Measurements from ENCODE around the gene S100A6.

S100A6 gene

DNA sequence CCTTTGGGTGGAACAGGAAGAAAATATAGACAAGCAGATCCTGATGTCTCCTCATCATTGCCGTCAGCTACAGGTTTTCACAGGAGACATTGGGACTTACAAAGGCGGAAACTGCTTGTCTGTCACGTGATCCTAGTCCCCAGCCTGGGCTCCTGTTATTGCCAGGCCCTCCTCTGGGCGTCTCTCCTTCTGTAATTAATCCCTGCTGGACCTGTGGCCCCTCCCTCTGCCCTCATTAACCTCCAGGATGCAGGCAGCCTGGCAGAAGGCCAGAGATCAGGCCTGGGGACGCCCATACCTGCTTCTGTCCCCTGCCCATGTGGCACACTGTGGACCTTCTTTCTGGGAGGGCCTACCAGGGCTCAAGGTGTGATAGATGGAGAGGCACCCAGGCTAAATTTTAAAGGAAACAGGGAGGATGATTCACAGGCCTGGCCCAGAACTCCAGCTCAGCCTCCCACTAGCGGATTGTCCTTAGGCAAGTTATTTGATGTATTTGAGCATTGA lies 2.6 kb upstream of the S100A6 start:
- Histone ChIP-seq H3K27me3 (ENCODE audit: insufficient read depth, low read length, poor library complexity) (no peaks in the 10 kb centered on the region), H3K9me3 (ENCODE audit: insufficient read depth, low read length, severe bottlenecking) (no peaks in the 10 kb centered on the region), H3K4me3 (ENCODE audit: low read depth in 1 of 2, low read length in 2 of 2) (no peak overlapping the region), H3K9ac (ENCODE audit: low read depth, low read length) (no peak overlapping the region), H3K36me3 (ENCODE audit: insufficient read depth, low read length) (no peaks in the 10 kb centered on the region), H4K20me1 (ENCODE audit: insufficient read depth, low read length) (no peaks in the 10 kb centered on the region), H3K79me2 (ENCODE audit: insufficient read depth, low read length) (no peaks in the 10 kb centered on the region), H3K4me2 (ENCODE audit: insufficient read depth, low read length) (no peak overlapping the region), H2AFZ (ENCODE audit: low read depth, low read length) (no peak overlapping the region), H3K27ac (ENCODE audit: low read length) (no peak overlapping the region), H3K4me1 (ENCODE audit: insufficient read depth, low read length) (peaks cover 41% of the 10 kb centered on the region)
- DNase-seq (no peak), ATAC-seq (ENCODE audit: insufficient read depth, low read depth) (no peak)
- no peak for TF ChIP-seq EZH2 (IDR thresholded peaks at IDR 0.05; ENCODE audit: borderline replicate concordance, low read depth, low read length, severe bottlenecking)
- TF ChIP-seq, protein P1, sequence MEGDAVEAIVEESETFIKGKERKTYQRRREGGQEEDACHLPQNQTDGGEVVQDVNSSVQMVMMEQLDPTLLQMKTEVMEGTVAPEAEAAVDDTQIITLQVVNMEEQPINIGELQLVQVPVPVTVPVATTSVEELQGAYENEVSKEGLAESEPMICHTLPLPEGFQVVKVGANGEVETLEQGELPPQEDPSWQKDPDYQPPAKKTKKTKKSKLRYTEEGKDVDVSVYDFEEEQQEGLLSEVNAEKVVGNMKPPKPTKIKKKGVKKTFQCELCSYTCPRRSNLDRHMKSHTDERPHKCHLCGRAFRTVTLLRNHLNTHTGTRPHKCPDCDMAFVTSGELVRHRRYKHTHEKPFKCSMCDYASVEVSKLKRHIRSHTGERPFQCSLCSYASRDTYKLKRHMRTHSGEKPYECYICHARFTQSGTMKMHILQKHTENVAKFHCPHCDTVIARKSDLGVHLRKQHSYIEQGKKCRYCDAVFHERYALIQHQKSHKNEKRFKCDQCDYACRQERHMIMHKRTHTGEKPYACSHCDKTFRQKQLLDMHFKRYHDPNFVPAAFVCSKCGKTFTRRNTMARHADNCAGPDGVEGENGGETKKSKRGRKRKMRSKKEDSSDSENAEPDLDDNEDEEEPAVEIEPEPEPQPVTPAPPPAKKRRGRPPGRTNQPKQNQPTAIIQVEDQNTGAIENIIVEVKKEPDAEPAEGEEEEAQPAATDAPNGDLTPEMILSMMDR (IDR thresholded peaks at IDR 0.05; ENCODE audit: borderline replicate concordance, extremely low read depth, low read length, poor library complexity, severe bottlenecking): no peak

DNA sequence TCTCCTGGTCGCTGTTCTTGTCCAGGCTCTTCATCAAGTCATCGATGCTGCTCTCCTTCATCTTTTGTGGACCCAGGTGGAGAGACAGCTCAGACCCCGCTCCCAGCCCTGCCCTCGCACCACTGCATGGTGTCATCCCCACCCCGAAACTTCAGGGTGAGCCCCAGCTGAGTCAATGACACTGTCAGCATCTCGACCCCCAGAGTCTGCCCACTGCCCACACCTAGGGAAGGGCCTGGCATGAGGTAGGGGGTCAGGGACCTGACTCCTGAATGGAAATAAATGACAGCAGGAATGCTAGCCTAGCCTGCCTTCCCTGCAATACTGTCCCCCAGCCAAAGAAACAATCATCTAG lies 1.6 kb upstream of the S100A6 start:
- no peaks in the 10 kb centered on the region for H4K20me1 ChIP-seq (ENCODE audit: insufficient read depth, low read length)
- ATAC-seq (ENCODE audit: insufficient read depth, low read depth) (no peak), DNase-seq (no peak)
- no peaks in the 10 kb centered on the region for H3K79me2 ChIP-seq (ENCODE audit: insufficient read depth, low read length)
- H3K4me2 ChIP-seq (ENCODE audit: insufficient read depth, low read length): no peak overlapping the region
- peaks cover 33% of the 10 kb centered on the region for H3K4me1 ChIP-seq (ENCODE audit: insufficient read depth, low read length)
- H3K27me3 ChIP-seq (ENCODE audit: insufficient read depth, low read length, poor library complexity): no peaks in the 10 kb centered on the region
- no peak overlapping the region for H3K4me3 ChIP-seq (ENCODE audit: low read depth in 1 of 2, low read length in 2 of 2)
- H3K27ac ChIP-seq (ENCODE audit: low read length): no peak overlapping the region
- H3K9me3 ChIP-seq (ENCODE audit: insufficient read depth, low read length, severe bottlenecking): no peaks in the 10 kb centered on the region
- no peak overlapping the region for H3K9ac ChIP-seq (ENCODE audit: low read depth, low read length)
- no peaks in the 10 kb centered on the region for H3K36me3 ChIP-seq (ENCODE audit: insufficient read depth, low read length)
- TF ChIP-seq, protein P1 (IDR thresholded peaks at IDR 0.05; ENCODE audit: borderline replicate concordance, extremely low read depth, low read length, poor library complexity, severe bottlenecking): no peak
- TF ChIP-seq EZH2 (IDR thresholded peaks at IDR 0.05; ENCODE audit: borderline replicate concordance, low read depth, low read length, severe bottlenecking): no peak
- no peak overlapping the region for H2AFZ ChIP-seq (ENCODE audit: low read depth, low read length)

DNA sequence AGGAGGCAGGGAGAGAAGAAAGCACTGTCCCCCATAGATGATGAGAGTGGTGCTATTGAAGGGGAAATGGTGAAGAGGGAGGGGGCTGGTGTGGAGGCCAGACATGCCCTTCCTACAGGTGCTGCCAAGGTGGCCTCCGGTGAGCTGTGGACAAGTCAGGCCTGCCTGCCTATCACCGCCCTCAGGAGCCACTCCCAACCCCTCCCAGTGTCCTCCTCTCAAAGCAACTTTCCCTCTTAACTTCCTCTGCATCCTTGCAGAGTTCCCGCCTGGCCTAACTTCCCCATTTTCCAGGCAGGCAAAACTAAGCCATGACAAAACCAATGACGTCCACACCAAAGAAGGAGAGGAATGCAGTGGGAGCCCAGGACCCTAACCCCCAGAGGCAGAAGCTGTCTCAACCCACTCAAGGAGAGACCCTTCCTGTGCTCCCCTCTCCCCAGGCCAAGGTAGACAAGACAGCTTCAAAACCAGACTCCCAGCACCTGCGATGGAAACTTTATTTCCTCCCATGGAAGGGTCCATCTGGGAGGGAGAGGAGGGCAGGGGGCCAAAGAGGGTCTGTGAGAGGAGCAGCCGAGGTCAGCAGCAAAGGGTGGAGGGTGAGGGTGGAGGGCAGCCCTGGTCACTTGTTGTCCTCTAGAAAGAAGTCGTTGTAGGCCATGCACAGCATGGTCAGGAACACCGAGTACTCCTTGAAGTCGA lies 1.0 kb upstream of the S100A6 start:
- H3K4me3 ChIP-seq (ENCODE audit: low read depth in 1 of 2, low read length in 2 of 2): no peak overlapping the region
- H3K27me3 ChIP-seq (ENCODE audit: insufficient read depth, low read length, poor library complexity): no peaks in the 10 kb centered on the region
- no peak overlapping the region for H3K27ac ChIP-seq (ENCODE audit: low read length)
- no peak overlapping the region for H2AFZ ChIP-seq (ENCODE audit: low read depth, low read length)
- no peak overlapping the region for H3K4me2 ChIP-seq (ENCODE audit: insufficient read depth, low read length)
- DNase-seq (no peak), ATAC-seq (ENCODE audit: insufficient read depth, low read depth) (no peak)
- H3K36me3 ChIP-seq (ENCODE audit: insufficient read depth, low read length): no peaks in the 10 kb centered on the region
- no peaks in the 10 kb centered on the region for H3K9me3 ChIP-seq (ENCODE audit: insufficient read depth, low read length, severe bottlenecking)
- TF ChIP-seq, protein P1 (IDR thresholded peaks at IDR 0.05; ENCODE audit: borderline replicate concordance, extremely low read depth, low read length, poor library complexity, severe bottlenecking): no peak
- peaks cover 33% of the 10 kb centered on the region for H3K4me1 ChIP-seq (ENCODE audit: insufficient read depth, low read length)
- no peaks in the 10 kb centered on the region for H3K79me2 ChIP-seq (ENCODE audit: insufficient read depth, low read length)
- H4K20me1 ChIP-seq (ENCODE audit: insufficient read depth, low read length): no peaks in the 10 kb centered on the region
- no peak overlapping the region for H3K9ac ChIP-seq (ENCODE audit: low read depth, low read length)

Measured in DND-41 (cell line).